GM21515 (cell line): Measurements from ENCODE around the gene FOS.
"Not testable (repeated sequence)": the region's sequence is repeated elsewhere in the genome, so short reads cannot be mapped to it uniquely, and the experiment has no call there.

Experiments
- ATAC-seq: cut with Tn5 transposase; IDR thresholded peaks from one replicate; pipeline ENCODE4 v1.9.1; 2021; ENCODE audit not compliant: unreplicated experiment

Gene FOS

DNA sequence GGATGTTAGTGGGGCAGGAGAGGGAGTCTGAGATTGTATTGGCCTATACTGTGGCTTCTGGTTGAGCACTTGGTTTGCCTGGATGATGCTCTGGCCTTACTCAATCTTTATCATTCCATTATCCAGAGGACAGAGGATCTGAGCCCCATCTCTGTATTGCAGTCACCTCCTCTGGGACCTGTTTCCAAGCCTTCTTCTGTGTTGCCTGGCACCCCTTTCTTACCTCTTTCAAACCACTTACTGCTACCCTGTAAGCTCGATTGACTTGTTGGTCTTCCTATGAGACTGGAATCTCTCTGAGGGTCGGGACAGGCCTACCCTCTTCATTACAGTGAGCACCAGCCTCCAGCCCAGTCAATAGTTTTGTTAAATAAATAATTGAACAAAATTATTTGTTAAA is 3.0 kb upstream of the FOS start:
- ATAC-seq, result no peak

DNA sequence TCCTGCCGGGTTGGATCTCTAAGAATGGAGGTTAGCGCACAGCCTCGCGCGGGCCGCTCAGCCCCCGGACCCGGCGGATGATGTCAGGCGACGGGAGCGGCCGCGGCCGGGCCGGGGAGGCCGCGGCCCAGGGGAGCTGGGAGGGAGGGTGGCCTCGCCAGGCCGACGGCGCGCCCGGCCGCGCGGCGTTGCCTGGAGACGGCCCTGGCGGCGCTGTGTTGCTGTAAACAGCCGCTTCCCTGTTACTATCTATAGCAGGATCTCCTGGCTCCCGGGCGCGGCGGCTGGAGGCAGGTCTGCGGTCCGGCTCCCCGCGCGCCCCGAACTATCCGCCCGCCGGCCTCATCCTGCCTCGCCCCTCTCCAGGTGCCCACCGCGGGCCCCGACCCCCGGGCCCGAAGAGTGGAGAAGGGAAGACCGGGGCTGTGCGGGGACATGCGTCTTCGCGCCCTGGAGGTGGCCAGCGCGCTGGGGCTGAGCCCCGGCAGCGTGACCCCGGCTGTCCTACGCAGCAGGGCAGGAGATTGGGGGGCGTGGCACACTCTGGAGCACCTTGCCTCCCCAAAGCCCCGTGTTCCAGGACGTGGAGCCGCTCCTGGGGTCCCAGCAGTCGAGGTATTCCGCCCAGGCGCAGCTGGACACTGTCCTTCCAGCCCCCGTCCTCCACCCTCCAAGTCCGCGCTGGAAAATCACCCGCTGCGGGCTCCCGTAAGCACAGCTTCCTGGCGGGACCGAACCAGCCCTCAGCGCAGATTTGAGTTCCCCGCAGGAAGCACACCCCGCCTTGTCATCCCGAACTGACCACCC is 1.4 kb upstream of the FOS start:
- no peak for ATAC-seq

DNA sequence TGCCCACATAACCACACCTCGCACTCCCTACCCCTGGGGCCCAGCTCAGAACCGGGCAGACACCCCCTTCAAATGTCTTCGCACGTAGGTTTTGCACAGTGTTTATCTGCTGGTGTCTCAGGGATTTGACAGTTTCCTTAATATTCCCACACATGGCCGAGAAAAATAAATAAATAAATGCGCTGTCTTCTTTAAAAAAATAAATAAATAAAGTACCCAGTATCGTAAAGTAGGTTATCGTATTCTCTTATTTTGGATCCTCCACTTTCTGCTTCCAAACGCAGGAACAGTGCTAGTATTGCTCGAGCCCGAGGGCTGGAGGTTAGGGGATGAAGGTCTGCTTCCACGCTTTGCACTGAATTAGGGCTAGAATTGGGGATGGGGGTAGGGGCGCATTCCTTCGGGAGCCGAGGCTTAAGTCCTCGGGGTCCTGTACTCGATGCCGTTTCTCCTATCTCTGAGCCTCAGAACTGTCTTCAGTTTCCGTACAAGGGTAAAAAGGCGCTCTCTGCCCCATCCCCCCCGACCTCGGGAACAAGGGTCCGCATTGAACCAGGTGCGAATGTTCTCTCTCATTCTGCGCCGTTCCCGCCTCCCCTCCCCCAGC is 710 bp upstream of the FOS start:
- ATAC-seq, result no peak

DNA sequence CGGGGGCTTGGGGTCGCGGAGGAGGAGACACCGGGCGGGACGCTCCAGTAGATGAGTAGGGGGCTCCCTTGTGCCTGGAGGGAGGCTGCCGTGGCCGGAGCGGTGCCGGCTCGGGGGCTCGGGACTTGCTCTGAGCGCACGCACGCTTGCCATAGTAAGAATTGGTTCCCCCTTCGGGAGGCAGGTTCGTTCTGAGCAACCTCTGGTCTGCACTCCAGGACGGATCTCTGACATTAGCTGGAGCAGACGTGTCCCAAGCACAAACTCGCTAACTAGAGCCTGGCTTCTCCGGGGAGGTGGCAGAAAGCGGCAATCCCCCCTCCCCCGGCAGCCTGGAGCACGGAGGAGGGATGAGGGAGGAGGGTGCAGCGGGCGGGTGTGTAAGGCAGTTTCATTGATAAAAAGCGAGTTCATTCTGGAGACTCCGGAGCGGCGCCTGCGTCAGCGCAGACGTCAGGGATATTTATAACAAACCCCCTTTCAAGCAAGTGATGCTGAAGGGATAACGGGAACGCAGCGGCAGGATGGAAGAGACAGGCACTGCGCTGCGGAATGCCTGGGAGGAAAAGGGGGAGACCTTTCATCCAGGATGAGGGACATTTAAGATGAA is 630 bp downstream of the FOS start:
- no peak for ATAC-seq

DNA sequence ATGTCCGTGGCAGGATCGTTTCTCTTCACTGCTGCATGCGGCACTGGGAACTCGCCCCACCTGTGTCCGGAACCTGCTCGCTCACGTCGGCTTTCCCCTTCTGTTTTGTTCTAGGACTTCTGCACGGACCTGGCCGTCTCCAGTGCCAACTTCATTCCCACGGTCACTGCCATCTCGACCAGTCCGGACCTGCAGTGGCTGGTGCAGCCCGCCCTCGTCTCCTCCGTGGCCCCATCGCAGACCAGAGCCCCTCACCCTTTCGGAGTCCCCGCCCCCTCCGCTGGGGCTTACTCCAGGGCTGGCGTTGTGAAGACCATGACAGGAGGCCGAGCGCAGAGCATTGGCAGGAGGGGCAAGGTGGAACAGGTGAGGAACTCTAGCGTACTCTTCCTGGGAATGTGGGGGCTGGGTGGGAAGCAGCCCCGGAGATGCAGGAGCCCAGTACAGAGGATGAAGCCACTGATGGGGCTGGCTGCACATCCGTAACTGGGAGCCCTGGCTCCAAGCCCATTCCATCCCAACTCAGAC is 1.2 kb downstream of the FOS start:
- no peak for ATAC-seq

DNA sequence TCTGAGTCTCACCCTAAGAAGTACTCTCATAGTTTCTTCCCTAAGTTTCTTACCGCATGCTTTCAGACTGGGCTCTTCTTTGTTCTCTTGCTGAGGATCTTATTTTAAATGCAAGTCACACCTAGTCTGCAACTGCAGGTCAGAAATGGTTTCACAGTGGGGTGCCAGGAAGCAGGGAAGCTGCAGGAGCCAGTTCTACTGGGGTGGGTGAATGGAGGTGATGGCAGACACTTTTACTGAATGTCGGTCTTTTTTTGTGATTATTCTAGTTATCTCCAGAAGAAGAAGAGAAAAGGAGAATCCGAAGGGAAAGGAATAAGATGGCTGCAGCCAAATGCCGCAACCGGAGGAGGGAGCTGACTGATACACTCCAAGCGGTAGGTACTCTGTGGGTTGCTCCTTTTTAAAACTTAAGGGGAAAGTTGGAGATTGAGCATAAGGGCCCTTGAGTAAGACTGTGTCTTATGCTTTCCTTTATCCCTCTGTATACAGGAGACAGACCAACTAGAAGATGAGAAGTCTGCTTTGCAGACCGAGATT is 1.7 kb downstream of the FOS start:
- ATAC-seq, result no peak

DNA sequence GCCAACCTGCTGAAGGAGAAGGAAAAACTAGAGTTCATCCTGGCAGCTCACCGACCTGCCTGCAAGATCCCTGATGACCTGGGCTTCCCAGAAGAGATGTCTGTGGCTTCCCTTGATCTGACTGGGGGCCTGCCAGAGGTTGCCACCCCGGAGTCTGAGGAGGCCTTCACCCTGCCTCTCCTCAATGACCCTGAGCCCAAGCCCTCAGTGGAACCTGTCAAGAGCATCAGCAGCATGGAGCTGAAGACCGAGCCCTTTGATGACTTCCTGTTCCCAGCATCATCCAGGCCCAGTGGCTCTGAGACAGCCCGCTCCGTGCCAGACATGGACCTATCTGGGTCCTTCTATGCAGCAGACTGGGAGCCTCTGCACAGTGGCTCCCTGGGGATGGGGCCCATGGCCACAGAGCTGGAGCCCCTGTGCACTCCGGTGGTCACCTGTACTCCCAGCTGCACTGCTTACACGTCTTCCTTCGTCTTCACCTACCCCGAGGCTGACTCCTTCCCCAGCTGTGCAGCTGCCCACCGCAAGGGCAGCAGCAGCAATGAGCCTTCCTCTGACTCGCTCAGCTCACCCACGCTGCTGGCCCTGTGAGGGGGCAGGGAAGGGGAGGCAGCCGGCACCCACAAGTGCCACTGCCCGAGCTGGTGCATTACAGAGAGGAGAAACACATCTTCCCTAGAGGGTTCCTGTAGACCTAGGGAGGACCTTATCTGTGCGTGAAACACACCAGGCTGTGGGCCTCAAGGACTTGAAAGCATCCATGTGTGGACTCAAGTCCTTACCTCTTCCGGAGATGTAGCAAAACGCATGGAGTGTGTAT is 2.4 kb downstream of the FOS start:
- no peak for ATAC-seq

DNA sequence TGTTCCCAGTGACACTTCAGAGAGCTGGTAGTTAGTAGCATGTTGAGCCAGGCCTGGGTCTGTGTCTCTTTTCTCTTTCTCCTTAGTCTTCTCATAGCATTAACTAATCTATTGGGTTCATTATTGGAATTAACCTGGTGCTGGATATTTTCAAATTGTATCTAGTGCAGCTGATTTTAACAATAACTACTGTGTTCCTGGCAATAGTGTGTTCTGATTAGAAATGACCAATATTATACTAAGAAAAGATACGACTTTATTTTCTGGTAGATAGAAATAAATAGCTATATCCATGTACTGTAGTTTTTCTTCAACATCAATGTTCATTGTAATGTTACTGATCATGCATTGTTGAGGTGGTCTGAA is 3.0 kb downstream of the FOS start:
- ATAC-seq, result no peak

DNA sequence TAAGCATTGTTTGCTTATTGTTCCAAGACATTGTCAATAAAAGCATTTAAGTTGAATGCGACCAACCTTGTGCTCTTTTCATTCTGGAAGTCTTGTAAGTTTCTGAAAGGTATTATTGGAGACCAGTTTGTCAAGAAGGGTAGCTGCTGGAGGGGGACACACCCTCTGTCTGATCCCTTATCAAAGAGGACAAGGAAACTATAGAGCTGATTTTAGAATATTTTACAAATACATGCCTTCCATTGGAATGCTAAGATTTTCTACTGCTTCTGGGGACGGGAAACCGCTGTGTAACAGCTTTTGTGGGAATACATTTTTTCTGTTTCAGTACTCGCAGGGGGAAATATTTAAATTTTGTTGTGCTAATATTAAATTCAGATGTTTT is 3.5 kb downstream of the FOS start:
- ATAC-seq, result no peak

DNA sequence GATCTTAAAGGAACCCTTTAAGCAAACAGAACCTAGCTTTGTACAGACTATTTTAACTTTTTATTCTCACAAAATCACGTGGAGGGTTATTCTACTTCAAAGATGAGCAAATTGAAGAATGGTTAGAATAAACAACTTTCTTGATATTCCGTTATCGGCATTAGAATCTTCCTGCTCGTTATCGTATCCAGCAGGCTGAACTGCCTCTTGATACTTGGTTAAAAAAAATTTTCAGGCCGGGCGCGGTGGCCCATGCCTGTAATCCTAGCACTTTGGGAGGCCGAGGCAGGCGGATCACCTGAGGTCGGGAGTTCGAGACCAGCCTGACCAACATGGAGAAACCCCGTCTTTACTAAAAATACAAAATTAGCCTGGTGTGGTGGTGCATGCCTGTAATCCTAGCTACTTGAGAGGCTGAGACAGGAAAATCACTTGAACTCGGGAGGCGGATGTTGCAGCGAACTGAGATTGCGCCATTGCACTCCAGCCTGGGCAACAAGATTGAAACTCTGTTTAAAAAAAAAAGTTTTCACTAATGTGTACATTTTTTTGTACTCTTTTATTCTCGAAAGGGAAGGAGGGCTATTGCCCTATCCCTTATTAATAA is 4.0 kb downstream of the FOS start:
- ATAC-seq, result not testable (repeated sequence)

DNA sequence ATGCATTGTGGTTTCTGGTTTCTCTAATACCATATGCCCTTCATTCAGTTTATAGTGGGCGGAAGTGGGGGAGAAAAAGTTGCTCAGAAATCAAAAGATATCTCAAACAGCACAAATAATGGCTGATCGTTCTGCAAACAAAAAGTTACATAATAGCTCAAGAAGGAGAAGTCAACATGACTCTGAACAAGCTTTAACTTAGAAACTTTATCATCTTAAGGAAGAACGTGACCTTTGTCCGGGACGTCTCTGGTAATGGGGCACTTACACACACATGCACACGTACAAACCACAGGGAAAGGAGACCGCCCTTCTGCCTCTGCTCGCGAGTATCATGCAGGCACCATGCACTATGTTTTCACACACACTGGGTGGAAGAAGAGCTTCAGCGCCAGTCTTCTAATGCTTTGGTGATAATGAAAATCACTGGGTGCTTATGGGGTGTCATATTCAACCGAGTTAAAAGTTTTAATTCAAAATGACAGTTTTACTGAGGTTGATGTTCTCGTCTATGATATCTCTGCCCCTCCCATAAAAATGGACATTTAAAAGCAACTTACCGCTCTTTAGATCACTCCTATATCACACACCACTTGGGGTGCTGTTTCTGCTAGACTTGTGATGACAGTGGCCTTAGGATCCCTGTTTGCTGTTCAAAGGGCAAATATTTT is 4.7 kb downstream of the FOS start:
- no peak for ATAC-seq

DNA sequence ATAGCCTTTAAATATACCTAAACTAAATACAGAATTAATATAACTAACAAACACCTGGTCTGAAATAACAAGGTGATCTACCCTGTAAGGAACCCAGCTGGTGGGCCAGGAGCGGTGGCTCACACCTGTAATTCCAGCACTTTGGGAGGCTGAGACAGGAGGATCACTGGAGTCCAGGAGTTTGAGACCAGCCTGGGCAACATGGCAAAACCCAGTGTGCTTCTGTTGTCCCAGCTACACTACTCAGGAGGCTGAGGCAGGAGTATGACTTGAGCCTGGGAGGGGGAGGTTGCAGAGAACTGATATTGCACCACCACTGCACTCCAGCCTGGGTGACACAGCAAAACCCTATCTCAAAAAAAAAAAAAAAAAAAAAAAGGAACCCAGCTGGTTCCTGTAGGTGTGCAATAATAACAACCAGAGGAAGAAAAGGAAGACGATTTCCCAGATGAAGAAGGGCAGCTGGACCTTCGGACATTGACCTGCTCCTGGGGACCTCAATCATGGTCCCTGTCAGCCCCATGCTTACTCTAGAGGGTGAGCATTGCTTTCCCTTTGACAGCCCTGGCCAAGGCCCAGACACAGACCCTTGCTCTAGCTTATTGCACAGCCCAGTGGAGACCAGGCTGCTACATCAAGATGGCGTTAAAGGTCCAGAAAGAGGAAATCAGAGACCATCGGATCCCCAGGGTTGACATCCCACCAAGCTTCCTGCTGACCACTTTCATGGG is 5.4 kb downstream of the FOS start:
- no peak for ATAC-seq

DNA sequence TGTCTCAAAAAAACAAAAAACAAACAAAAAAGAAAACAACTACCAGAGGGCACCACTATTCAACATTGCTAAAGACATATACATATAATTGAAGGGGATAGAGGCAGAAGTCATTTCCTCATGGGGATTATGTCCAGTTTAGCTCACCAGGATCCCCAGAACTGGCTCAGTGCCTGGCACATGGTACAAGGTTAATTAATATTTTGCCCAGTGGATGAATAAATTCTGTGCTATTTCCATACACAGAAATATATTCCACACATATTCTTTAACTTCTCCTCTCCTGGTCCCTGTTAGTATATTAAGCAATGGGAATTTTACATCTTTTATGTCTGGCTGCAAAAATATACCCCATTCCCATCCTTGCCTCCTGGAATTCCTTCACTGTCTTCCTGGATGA is 6.7 kb downstream of the FOS start:
- no peak for ATAC-seq

DNA sequence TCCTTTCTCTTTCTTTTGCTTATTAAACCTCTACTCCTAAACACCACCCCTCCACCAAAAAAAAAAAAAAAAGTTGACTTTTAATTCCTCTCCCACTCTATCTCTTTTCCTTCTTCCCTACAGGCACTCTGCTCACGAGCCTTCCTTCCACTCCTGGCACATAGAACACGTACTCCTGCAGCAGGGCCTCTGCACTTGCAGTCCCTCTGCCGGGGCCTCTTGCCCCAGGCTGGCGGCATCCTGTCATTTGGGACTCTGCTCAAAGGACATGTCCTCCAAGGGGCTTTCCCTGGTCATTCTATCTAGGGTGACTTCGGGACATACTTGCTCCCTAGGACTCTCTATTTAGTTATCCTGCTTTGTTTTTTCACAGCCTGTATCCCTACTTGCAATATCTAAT is 7.7 kb downstream of the FOS start:
- no peak for ATAC-seq

DNA sequence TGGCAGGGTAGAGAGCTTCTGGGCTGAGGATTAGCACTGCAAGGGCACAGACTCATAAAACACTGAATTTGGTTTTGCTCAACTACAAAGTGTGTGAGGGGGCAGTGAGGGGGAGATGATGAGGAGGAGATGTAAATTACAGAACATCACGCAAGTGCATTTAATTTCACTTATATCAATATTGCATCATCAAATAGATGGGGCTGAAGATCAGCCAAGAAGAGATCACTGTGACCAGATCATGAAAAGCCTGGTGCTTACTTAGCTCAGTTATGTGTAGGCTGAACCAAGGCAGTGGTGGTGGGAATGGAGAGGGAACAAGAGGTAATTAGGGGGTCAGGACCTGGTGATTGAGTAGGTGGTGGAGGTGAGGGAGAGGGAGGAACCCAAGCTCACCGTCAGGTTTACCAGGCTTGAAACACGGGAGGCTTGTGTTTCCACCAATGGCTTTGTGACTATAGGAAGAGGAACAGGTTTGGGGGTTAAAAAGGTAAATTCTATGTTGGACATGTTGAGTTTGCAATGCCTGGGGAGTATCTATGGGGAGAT is 11.3 kb downstream of the FOS start:
- no peak for ATAC-seq

DNA sequence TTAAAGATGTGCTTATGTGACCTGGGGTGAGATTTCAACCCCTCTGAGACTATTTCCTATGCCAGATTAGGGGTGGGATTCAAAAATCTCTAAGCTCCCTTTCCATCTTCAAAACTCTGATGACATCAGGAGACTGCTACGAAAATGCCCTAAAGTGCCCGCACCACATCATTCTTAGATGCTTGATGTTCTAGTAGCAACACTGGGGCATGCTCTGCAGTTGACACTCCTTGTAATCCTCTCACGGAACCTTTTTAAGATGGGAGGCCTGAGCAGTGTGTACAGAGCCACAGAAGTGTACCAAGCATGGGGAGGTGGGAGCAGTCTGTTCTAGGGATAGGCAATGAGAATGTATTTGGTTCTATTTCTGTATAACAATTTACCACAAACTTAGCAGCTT is 12.2 kb downstream of the FOS start:
- ATAC-seq, result no peak

DNA sequence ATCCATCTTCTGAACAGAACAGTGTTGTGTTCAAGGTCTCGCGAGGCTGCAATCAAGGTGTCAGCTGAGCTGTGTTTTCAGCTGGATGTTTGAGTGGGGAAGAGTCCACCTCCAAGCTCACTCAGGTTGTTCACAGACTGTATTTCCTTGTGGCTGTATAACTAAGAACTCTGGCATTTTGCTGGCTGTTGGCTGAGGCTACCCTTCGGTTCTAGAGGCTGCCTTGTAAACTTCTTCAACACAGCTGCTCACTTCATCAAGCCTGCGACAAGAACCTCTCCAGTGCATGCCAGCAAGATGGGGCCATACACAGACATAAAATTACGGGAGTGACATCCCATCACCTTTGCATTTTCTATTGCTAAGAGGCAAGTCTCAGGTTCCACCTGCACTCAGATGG is 12.7 kb downstream of the FOS start:
- no peak for ATAC-seq

DNA sequence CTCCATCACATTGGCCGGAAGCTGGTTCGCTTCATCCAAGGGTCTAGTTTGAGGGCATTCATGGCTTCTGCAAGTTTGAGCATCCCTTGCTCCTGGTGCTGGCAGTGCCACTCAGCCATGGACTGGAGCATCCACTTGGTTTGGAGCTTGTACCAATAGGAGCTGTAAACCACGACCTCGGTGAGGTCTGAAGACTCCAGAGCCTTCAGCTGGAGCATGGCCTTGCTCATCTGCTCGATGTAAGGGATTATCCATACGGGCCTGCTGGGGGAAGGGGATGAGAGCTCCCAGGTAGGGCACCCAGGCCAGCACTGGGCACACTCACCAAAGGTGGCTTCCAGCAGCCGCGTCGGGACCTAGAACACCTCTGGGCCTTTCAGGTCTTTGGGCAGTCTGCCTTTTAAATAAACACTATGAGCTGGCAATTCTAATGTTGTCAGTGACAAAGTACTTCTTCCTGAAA is 13.5 kb downstream of the FOS start:
- no peak for ATAC-seq

DNA sequence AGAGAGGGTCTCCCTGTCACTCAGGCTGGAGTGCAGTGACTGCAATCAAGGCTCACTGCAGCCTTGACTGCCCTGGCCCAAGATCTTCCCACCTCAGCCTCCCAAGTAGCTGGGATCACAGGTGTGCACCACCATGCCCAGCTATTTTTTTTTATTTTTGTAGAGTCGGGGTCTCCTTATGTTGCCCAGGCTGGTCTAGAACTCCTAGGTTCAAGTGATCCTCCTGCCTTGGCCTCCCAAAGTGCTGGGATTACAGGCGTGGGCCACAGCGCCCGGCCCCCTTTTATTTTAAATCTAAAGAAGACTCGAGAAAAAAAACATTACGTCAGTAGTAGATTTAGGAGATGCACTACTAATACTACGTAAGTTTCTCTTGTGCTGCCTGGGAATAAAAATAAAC is 14.3 kb downstream of the FOS start:
- ATAC-seq, result no peak
